HT1080 (cell line): Measurements from ENCODE around the gene ZNF195. TPM values are rescaled to one million over a fixed set of nuclear protein-coding genes. Genes with fewer than 3 reads are reported as not detected.
"Not testable (repeated sequence)": the region's sequence is repeated elsewhere in the genome, so short reads cannot be mapped to it uniquely, and the experiment has no call there.

Experiments used
- DNase-seq: peaks from one replicate; pipeline ENCODE4 v3.0.0-alpha.2; 2015; ENCODE audit warnings: low read depth
- total RNA-seq: library from RNA; depleted of rRNA; stranded (reverse); fragments of >200 nt; shearing (Covaris generic); gene quantifications from 2 replicates; pipeline ENCODE4 v1.2.3, GENCODE V29; 2014

The ZNF195 gene
- total RNA-seq, 1 experiment from 2014 or later = 26.6 TPM

DNA sequence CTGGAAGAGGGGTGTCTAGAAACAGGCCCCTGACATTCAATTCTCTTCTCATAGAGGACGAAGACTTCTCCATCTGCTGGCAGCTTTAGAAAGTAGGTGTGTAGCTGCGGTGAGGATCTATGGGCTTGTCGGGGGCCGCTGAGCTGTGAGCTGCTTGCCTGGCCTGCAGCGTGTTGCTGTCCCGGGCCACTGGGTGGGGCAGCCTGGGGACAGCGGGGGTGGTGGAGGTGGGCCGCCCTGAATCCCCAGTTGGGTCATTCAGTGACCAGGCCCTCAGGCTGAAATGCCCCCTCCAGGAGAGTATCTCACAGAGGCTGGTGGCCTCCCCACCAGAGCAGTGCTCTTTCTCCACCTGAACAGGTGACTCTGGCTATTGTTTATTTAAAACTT is 23.9 kb upstream of the ZNF195 start:
- not testable (repeated sequence) for DNase-seq

DNA sequence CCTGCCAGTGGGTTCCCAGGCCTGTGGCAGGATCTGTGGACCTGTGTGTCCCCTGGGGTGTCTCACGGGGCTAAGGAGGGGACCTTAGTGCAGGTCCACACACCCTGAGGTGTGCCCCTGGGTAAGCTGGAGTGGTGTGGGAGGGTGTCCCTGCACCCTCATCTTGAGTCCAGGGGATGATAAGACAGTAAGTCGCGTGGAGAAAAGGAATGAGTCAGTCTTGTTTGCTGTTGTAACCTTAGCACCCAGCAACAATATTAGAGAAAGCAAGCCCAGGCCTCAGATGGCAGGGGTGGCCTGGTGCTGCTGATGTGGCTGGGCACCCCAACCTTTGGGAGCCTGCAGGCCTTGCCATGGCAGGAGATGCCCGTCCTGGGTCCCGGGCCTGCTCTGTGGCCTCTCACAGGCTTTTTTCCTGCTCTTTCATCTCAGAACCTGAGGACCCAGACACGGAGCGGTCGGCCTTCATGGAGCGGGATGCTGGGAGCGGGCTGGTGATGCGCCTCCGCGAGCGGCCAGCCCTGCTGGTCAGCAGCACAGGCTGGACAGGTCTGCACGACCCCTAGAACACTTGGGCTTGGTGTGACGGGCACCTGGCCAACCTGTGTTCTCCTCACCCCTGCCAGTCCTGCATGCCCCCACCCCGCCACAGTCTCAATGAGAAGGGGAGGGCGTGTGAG is 23.4 kb upstream of the ZNF195 start:
- DNase-seq = not testable (repeated sequence)

DNA sequence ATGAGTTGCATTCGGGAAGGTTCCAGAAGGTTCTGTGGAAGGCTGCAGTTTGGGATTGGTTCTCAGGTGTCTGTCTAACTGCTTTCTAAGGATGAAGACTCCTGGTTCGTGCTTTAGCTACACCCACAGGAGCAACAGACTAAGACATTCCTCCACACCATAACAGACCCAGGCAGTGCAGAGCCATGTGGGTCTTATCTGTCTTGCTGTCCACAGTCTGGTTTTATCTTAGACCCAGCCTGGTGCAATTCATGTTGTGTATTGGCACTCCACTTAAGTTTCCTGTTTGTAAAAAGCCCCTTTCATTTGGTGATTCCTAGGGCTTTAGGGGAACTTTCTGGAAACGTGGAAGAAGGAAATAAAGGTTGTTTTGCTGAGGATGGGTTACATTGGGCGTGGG is 22.1 kb upstream of the ZNF195 start:
- DNase-seq = not testable (repeated sequence)

DNA sequence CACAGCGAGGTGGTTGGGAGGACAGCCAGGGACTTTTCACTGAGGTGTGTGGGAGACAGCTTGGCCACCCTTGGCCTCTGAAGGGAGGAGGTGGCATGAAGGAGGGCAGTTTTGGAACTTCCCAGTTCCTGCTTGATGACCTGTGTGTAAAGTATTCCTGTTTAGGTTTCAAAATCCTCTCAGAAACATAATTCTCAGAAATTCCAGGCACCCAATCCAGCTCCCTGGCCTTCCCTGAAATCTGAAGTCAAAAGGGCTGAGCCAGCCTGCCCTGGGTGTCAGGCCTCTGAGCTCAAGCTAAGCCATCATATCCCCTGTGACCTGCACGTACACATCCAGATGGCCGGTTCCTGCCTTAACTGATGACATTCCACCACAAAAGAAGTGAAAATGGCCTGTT is 19.6 kb upstream of the ZNF195 start:
- DNase-seq = not testable (repeated sequence)

DNA sequence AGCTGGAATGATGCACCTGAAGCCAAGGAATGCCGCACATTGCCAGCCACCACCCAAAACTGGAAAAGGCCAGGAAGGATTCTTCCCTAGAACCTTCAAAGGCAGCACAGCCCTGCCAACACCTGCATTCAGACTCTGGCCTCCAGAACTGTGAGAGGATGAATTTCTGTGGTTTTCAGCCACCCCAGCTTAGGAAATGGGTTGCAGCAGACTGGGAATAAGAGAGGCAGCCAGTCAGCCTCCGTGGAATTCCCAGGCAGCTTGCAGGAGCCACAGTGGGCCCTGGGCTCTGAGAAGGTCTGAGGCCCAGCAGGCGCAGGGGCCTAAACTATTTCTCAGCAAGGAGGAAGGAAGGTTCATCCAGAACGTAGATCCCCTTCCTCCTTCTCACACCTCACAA is 19.2 kb upstream of the ZNF195 start:
- DNase-seq = not testable (repeated sequence)

DNA sequence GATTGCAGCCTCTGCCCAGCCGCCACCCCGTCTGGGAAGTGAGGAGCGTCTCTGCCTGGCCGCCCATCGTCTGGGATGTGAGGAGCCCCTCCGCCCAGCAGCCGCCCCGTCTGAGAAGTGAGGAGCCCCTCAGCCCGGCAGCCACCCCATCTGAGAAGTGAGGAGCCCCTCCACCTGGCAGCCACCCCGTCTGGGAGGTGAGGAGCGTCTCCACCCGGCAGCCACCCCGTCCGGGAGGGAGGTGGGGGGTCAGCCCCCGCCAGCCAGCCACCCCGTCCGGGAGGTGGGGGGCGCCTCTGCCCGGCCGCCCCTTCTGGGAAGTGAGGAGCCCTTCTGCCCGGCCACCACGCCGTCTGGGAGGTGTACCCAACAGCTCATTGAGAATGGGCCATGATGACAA is 18.3 kb upstream of the ZNF195 start:
- not testable (repeated sequence) for DNase-seq

DNA sequence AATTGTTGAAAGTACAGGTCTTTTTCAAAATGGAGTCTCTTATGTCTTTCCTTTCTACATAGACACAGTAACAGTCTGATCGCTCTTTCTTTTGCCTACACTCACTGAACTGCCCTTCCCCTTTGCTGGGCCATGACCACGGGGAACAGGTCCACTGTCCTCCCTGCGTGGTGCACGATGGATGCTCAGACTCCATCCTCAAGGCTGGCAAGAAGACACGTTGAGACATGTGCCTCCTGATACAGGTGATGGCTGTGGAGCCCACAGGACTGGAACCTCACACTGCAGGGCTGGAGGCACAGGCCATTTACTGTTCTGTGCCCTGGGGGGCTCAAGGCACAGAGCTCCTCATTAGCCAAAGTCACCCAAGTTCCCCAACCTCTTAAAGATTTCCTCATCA is 16.5 kb upstream of the ZNF195 start:
- DNase-seq = not testable (repeated sequence)

DNA sequence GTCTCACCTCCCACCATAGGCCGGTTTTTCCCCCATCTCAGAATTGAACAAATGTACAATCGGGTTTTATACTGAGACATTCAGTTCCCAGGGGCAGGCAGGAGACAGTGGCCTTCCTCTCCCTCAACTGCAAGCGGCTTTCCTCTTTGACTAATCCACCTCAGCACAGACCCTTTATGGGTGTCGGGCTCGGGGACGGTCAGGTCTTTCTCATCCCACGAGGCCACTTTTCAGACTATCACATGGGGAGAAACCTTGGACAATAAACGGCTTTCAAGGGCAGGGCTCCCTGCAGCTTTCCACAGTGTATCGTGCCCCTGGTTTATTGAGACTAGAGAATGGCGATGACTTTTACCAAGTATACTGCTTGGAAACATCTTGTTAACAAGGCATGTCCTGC is 16.0 kb upstream of the ZNF195 start:
- not testable (repeated sequence) for DNase-seq

DNA sequence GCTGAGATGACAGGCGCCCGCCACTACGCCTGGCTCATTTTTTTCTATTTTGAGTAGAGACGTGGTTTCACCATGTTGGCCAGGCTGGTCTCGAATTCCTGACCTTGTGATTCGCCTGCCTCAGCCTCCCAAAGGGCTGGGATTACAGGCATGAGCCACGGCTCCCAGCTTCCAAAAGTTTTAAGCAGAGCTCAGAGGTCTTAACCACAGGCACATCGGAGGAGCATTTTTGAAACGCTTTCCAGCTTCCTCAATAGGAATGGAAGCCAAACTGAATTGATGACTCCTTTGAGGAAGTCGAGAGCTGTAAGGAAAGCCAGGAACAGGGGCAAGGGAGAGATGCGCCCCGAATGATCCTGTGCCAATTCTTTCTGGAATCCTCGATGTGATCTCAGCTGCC is 14.5 kb upstream of the ZNF195 start:
- DNase-seq = not testable (repeated sequence)

DNA sequence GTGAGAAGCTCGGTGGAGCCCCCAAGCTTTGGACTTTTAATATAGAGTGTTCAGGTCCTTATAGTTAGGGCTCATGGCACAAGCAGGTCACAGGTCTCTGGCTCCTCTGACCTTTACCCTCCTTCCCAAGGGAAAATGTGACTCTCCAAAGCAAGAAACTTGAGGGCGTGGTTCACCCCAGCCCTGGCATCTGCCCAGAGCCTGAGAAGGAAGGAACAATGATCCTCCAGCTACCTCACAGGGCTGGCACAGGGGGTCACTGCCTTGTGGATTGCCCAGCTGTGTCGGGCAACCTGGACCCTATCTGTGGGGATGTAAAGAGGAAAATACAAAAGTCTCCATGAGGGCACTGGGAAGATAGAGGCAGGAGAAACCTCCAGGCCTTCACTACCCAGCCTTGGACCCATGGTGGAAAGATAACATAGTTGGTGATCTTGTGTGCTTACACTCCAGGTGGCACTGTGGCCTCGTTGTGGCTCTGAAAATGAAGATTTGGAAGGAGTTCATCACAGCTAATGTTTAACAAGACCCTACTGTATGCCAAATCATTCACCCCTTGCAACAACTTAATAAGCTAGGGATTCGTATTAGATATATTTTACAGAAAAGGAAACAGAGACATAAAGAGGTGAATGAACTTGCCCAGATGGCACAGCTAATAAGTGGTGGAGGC is 3.8 kb upstream of the ZNF195 start:
- DNase-seq = no peak

DNA sequence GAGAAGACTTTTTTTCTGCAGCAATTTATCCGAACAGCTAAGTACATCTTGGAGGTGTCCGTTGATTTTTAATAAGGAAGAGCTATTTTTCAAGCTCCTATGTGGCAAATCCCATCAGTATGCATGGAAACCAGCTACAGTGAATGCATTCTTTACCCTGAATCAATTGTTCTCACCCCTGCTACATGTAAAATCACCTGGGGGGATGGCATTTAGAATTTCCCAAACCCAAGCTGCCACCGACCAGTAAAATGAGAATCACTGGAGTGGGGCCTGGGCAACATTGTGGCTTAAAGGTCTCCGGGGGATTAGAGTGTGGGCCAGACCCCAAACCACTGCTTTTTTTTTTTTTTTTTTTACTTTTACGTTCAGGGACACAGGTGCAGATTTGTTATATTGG is 2.8 kb upstream of the ZNF195 start:
- no peak for DNase-seq

DNA sequence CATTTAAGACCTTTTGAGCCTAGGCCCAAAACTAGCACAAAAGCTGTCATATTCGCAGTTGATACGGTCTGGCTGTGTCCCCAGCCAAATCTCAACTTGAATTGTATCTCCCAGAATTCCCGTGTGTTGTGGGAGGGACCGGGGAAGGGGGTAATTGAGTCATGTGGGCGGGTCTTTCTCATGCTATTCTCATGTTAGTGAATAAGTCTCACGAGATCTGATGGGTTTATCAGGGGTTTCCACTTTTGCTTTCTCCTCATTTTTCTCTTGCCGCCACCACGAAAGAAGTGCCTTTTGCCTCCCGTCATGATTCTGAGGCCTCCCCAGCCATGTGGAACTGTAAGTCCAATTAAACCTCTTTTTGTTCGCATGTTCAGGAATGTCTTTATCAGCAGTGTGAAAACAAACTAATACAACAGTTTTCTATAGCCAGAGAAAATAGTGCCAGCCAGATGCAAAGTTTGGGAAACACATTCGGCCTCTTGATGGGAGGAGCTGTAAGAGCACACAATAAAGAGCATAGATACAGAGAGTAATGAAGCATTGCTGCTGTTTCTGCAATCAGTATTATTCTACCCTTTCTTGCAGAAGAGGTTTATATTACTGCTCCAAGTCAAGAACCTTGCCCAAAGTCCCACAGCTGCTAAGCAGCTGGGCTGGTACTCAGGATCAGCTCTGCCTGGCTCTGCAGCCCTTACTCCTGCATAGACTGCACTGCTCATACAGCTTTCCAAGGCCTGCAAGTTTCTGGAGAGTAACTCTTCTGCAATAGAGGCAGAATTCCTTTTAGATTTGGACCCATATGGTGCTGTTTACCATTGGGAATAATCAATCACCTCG is 2.0 kb upstream of the ZNF195 start:
- no peak for DNase-seq

DNA sequence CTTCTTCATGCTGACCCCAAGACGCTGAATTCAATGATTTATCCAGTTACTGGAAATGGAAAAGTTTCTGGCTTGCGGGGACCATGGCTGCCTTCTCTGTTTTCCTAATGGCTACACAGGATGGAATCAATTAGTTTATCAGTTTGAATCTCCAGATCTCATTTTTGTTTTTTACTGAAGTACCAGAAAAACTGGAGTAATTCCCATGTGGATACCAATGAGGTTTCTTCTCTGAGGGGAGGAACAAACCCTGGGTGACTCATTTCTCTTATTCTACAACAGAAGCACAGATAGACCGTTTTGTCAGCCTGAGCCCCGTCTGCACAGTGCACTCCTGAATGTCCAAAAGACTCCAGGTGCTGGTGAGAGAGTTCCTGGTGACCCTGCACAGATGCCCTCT is 3.4 kb downstream of the ZNF195 start:
- no peak for DNase-seq

DNA sequence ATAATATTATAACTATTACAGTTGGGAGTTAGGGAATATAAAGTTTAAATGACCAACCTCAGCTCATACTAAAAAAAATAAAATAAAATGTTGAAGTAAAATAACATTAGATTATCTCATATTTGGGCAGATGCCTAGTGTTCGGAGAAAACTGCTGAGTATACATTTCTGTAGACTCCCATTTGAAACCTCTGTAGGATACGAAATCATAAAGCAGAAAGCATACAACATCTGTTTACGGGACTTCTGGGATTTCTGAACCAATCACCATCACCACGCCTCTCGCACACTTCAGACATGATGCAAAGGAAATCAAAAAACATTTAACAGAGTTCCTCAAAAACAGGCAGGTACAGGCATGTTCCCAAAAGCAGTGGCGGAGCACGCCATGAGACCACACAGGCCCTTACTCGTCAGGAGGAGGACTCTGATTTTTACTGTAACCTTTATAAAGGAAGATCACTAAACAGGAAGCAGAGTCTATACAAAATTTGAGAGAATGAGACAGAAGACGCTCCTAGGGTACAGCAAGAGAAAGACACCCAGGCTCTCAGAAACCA is 8.6 kb downstream of the ZNF195 start:
- DNase-seq = no peak

DNA sequence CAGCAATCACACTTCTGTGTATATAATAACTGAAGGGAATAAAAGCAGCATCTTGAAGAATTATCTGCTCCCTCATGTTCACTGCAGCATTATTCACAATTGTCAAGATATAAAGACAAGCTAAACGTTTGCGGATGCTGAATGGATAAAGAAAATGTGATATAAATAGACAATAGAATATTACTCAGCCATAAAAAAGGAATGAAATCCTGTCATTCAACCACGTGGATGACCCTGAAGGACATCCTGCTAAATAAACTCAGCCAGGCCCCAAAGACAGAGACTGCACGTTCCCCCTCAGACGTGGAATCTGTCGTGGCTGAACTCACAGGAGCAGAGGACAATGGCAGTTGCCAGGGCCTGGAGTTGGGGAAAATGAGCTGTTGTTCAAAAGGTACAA is 9.6 kb downstream of the ZNF195 start:
- no peak for DNase-seq

DNA sequence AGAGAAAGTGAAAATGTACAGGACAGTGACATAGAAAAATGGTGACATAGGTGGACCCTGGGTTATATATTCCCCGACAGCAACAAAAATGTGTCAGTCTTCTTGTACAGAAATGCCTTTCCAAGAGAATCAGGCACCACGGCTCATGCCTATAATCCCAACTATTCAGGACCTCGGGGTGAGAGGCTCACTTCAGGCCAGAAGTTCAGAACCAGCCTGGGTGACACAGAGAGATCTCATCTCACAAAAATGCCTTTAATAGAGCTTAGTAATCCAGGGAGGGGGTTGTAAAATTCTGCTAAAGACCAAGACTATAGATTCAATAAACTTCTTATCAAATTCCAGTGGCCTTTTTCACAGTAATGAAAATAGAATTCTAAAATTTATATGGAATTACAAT is 10.7 kb downstream of the ZNF195 start:
- DNase-seq = no peak

DNA sequence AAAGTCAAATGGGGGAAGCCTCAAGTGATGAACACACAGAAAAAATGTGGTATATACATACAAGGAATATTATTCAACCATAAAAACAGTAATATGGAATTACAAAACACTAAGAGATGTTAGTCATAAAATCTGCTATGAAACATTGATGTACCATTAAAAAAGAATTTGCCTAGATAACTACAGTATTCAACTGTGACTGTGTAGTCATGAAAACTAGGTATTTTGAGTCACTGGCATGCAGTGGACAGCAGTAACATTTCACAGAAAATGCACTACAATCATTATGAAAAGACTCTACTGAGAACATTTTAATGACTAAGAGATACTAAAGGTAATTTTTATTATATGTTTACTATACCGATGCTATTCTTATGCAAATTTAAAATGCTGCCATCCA is 11.7 kb downstream of the ZNF195 start:
- DNase-seq = no peak

DNA sequence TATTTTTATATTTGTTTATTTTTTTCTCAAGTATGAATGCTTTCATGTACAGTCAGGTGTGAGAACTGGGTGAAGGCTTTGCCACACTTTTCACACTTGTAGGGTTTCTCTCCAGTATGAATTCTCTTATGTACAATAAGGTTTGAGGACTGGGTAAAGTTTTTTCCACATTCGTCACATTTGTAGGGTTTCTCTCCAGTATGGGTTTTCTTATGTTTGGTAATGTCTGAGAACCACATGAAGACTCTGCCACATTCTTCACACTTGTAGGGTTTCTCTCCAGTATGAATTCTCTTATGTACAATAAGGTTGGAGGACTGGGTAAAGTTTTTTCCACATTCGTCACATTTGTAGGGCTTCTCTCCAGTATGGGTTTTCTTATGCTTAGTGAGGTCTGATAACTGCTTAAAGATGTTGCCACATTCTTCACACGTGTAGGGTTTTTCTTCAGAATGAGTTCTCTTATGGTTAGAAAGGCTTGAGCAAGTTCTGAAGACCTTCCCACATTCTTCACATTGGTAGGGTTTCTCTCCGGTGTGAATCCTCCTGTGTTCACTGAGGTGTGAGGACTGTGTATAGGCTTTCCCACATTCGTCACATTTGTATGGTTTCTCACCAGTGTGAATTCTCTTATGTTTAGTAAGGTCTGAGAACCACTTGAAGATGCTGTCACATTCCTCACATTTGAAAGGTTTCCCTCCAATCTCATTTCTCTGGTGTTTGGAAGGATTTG is 19.7 kb downstream of the ZNF195 start:
- DNase-seq = no peak

DNA sequence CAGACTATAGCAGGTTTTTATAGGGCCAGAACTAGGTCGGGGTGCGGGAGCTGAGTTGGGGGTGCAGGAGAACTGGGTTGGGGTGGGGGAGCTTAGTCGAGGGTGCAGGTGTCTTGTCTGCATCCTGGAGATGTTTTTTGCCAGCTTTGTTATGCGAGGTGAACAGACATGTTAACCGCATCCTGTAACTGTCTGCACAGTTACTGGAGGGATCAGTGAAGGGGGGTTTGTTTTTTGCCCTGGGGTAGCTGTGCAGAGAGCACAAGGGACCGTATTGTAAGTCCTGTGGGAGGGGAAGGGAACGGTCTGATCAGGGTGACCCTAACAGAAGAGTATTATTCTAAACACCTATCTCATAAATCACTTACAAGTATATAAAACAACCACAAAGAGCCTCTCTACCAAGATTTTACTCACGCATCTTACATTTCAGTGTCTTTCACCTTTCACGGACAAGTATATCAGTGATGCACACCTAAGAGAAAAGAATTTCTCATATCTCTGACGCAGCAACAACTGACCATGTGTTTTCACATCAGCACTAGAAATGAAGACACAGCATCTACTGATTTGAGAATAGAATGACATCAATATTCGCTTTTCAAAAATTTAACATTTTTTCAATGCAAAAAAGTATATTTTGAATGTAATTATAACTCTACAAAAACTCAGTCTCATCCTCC is 20.8 kb downstream of the ZNF195 start:
- DNase-seq = no peak

DNA sequence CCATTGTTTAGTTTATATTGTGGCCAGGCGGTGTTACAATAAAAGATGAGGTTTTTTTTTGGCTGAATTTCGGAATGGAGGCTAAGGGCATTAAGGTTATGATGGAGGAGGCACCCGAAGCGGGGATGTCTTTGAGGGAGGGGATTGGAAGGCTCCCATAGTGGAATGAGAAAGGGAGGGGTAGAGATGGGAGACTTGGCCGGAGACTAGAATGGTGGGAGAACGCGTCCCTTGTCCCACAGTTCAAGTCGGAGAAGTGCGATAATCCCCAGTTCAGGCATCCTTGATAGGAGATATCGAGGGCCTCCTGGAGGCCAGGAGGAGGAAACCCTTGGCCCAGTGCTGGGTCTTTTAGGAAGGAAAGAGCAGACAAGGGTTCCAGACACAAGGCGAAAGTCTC is 21.6 kb downstream of the ZNF195 start:
- no peak for DNase-seq

DNA sequence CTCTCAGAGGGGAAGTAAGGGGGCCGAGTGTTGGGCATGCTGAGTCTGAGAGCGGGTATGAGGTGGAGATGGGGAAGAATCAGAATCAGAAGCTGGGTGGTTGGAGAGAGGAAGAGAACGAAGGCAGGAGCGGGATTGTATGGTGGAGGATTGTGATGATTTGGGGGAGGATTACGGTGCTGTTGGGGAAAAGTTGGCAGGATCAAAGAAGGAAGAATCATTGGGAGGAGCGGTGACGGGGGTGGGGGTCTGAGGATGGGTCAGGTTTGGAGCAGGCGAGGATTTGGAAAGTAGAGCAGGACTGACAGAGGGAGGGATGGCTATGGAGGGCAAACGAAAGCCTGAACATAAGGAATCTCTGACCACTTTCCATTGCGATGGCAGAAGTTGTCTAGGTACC is 22.1 kb downstream of the ZNF195 start:
- DNase-seq = no peak
